ENCODE data around the gene PTPRZ1. TPM values are rescaled to one million over a fixed set of nuclear protein-coding genes. Genes with fewer than 3 reads are reported as not detected.

Gene PTPRZ1
- total RNA-seq, 2 donors from 2014 or later: not detected

DNA sequence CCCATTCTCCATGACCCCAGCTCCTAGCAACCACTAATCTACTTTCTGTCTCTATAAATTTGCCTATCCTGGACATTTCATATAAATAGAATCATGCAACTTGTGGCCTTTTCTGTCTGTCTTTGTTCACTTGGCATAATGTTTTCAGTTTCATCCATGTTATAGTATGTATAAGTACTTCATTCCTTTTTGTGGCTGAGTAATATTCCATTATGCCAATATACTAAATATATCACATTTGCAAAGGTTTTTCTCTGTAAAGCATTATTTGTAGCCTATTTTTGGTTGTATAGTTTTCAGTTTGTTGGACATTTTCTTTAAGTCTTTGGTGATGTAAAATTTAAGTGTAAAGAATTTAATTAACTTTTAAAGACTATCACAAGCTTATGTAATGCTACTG is 2.2 kb downstream of the PTPRZ1 start:
- Mint-ChIP-seq H3K4me1 (ENCODE audit: low read depth in 2 of 2) (peaks cover 4 to 5% of the 10 kb centered on the region in 2 donors), H3K9me3 (peaks cover under 1% of the 10 kb centered on the region), H3K27ac (no peak overlapping the region), H3K36me3 (no peaks in the 10 kb centered on the region), H3K4me3 (no peak overlapping the region), H3K27me3 (peaks cover 23 to 48% of the 10 kb centered on the region in 2 donors)
- ATAC-seq: no peak
- no peak for DNase-seq (ENCODE audit: low spot score)

GRCh38 chr7:121876656-121877500 is 3.9 kb downstream of the PTPRZ1 start:
- ATAC-seq (no peak), DNase-seq (ENCODE audit: low spot score) (no peak)
- Mint-ChIP-seq H3K27ac (no peak overlapping the region), H3K36me3 (no peaks in the 10 kb centered on the region), H3K4me3 (no peak overlapping the region), H3K27me3 (peaks cover 15 to 33% of the 10 kb centered on the region in 2 donors), H3K4me1 (ENCODE audit: low read depth in 2 of 2) (peaks cover 4 to 5% of the 10 kb centered on the region in 2 donors), H3K9me3 (peaks cover 3% of the 10 kb centered on the region)

GRCh38 chr7:121878918-121879464 is 6.0 kb downstream of the PTPRZ1 start:
- no peaks in the 10 kb centered on the region for H3K4me1 Mint-ChIP-seq (ENCODE audit: low read depth in 2 of 2)
- H3K9me3 Mint-ChIP-seq: peaks cover 10% of the 10 kb centered on the region
- no peak for ATAC-seq
- no peak overlapping the region for H3K4me3 Mint-ChIP-seq
- no peak for DNase-seq (ENCODE audit: low spot score)
- H3K36me3 Mint-ChIP-seq: no peaks in the 10 kb centered on the region
- no peak overlapping the region for H3K27ac Mint-ChIP-seq
- peaks cover 4 to 12% of the 10 kb centered on the region in 2 donors for H3K27me3 Mint-ChIP-seq

GRCh38 chr7:121879544-121879943 is 6.6 kb downstream of the PTPRZ1 start:
- Mint-ChIP-seq H3K4me3 (no peak overlapping the region), H3K9me3 (peaks cover 10% of the 10 kb centered on the region), H3K27ac (no peak overlapping the region), H3K36me3 (no peaks in the 10 kb centered on the region), H3K4me1 (ENCODE audit: low read depth in 2 of 2) (no peaks in the 10 kb centered on the region), H3K27me3 (peaks cover 3 to 7% of the 10 kb centered on the region in 2 donors)
- DNase-seq (ENCODE audit: low spot score) (no peak), ATAC-seq (no peak)

- Mint-ChIP-seq H3K9me3 (peaks cover 10% of the 10 kb centered on the region), H3K4me1 (ENCODE audit: low read depth in 2 of 2) (no peaks in the 10 kb centered on the region), H3K27ac (no peak overlapping the region), H3K36me3 (no peaks in the 10 kb centered on the region), H3K4me3 (no peak overlapping the region), H3K27me3 (no peaks in the 10 kb centered on the region)
- ATAC-seq (no peak), DNase-seq (ENCODE audit: low spot score) (no peak)
These were observed 9.8 kb downstream of the PTPRZ1 start for GRCh38 chr7:121882731-121883130.

DNA sequence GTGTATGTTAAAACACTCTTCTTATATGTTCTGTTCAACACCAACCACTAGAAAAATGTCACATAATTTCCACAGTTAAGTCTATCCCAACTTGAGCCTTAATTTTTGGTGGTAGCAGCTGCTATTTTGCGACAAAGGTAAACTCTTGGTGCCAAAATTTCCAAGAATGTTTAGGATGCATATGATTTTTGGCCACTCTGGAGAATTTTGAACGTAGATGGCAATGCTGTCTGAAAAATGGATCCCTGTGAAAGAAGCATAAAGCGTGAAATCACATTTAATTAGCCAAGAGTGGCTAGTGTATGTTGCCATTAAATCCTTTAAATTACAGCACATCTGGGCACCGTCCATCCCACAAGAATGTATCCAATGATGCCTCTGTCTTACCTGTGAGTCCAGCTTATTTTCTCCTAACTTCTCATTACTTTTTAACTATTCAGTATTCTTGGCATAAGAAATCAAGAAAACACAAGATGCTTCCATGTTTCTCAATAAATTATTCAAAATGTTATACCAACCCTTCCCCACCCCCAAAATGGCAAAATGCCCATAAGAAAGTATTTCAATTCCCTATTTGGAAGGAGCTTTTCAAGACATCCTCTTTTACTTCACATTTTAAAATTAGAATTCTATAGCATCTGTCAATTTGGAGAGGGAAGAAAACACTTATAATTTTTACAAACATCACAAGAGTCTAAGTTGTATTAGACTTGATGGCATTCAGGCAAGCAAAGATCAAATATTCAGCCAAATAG is 12.4 kb downstream of the PTPRZ1 start:
- Mint-ChIP-seq H3K36me3 (no peaks in the 10 kb centered on the region), H3K27me3 (no peaks in the 10 kb centered on the region), H3K27ac (no peak overlapping the region), H3K9me3 (peaks cover 8% of the 10 kb centered on the region), H3K4me1 (ENCODE audit: low read depth in 2 of 2) (no peaks in the 10 kb centered on the region), H3K4me3 (no peak overlapping the region)
- ATAC-seq: no peak
- DNase-seq (ENCODE audit: low spot score): no peak

GRCh38 chr7:121887634-121888033 is 14.7 kb downstream of the PTPRZ1 start:
- DNase-seq (ENCODE audit: low spot score) (no peak), ATAC-seq (no peak)
- Mint-ChIP-seq H3K4me1 (ENCODE audit: low read depth in 2 of 2) (no peaks in the 10 kb centered on the region), H3K27me3 (no peaks in the 10 kb centered on the region), H3K36me3 (no peaks in the 10 kb centered on the region), H3K4me3 (no peak overlapping the region), H3K9me3 (peaks cover 2% of the 10 kb centered on the region), H3K27ac (no peak overlapping the region)

DNA sequence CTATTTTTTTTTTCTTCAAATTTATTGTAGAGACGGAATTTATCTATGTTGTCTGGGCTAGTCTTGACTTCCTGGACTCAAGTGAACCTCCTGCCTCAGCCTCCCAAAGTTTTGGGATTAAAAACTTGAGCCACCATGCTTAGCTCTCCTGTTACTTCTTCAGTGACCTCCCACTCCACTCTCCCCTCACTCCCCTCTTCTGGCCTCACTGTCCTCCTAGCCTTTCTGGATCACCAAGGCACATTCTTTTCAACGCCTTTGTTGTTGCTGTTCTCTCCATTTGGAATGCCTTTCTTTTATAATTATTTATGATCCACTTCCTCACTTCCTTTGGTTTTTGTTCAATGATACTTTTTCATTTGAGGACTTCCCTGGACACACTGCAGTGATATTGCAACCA is 17.9 kb downstream of the PTPRZ1 start:
- no peaks in the 10 kb centered on the region for H3K27me3 Mint-ChIP-seq
- ATAC-seq (no peak), DNase-seq (ENCODE audit: low spot score) (no peak)
- no peak overlapping the region for H3K4me3 Mint-ChIP-seq
- H3K9me3 Mint-ChIP-seq: no peaks in the 10 kb centered on the region
- H3K27ac Mint-ChIP-seq: no peak overlapping the region
- H3K4me1 Mint-ChIP-seq (ENCODE audit: low read depth in 2 of 2): no peaks in the 10 kb centered on the region
- H3K36me3 Mint-ChIP-seq: no peaks in the 10 kb centered on the region

GRCh38 chr7:121891731-121892130 is 18.8 kb downstream of the PTPRZ1 start:
- H3K27ac Mint-ChIP-seq: no peak overlapping the region
- H3K27me3 Mint-ChIP-seq: no peaks in the 10 kb centered on the region
- ATAC-seq: no peak
- H3K9me3 Mint-ChIP-seq: no peaks in the 10 kb centered on the region
- no peaks in the 10 kb centered on the region for H3K4me1 Mint-ChIP-seq (ENCODE audit: low read depth in 2 of 2)
- no peak overlapping the region for H3K4me3 Mint-ChIP-seq
- no peaks in the 10 kb centered on the region for H3K36me3 Mint-ChIP-seq
- no peak for DNase-seq (ENCODE audit: low spot score)

DNA sequence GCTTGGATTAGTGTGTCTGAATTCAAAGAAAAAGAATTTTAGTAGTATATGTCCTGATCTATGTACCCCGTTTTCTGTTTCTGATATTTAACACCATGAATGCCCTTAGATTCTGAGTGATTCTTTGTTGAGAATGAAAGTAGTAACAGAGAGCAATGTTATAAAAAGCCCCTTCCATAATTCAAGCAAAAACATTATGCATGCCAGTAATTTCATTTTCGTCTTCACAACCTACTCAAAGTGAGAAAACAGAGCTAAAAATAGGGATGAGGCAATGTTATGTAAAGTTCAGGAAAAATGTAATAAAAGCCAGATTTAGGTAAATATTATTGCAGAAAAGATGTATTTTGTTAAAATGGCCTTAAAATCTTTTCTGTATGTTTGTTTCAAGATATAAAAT is 28.1 kb downstream of the PTPRZ1 start:
- Mint-ChIP-seq H3K27ac (no peak overlapping the region), H3K9me3 (peaks cover 10% of the 10 kb centered on the region), H3K36me3 (no peaks in the 10 kb centered on the region), H3K4me1 (ENCODE audit: low read depth in 2 of 2) (no peaks in the 10 kb centered on the region), H3K27me3 (no peaks in the 10 kb centered on the region), H3K4me3 (no peak overlapping the region)
- ATAC-seq (no peak), DNase-seq (ENCODE audit: low spot score) (no peak)

- Mint-ChIP-seq H3K36me3 (no peaks in the 10 kb centered on the region), H3K4me3 (no peak overlapping the region), H3K27me3 (no peaks in the 10 kb centered on the region), H3K9me3 (peaks cover 6% of the 10 kb centered on the region), H3K4me1 (ENCODE audit: low read depth in 2 of 2) (no peaks in the 10 kb centered on the region), H3K27ac (no peak overlapping the region)
- ATAC-seq (no peak), DNase-seq (ENCODE audit: low spot score) (no peak)
These were observed 31.2 kb downstream of the PTPRZ1 start for GRCh38 chr7:121904120-121904519.

GRCh38 chr7:121908042-121908441 is 35.1 kb downstream of the PTPRZ1 start:
- no peak overlapping the region for H3K27ac Mint-ChIP-seq
- no peaks in the 10 kb centered on the region for H3K27me3 Mint-ChIP-seq
- H3K9me3 Mint-ChIP-seq: peaks cover 7% of the 10 kb centered on the region
- ATAC-seq (no peak), DNase-seq (ENCODE audit: low spot score) (no peak)
- H3K4me1 Mint-ChIP-seq (ENCODE audit: low read depth in 2 of 2): no peaks in the 10 kb centered on the region
- H3K36me3 Mint-ChIP-seq: no peaks in the 10 kb centered on the region
- H3K4me3 Mint-ChIP-seq: no peak overlapping the region

DNA sequence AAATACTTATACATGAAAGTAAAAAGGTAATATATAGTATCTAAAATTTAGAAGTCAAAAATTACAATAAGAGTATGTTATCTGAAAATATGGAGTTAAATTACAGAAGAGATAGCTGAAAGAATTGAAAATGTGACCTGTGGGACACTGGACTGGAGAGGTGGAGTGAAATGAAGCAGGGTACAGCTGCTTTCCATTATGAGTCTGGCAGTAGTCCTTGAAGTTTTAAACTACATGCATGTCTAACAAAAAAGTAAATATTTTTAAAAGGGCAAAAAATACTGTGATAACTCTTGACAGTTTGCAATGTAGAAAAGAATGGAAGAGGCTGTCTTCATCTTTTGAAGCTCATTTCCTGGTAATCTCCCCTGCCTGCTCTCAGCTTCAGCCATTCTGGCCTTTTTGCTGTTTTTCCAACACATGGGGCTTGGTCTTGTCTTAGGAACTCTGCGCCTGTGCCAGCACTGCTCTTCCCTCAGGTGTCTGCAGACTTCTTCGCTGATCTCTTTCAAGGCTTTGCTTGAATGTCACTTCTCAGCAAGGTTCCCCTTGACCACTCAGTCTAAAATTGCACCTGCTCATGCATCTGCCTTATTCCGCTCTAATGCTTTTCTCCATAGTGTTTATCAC is 36.9 kb downstream of the PTPRZ1 start:
- Mint-ChIP-seq H3K27ac (no peak overlapping the region), H3K27me3 (no peaks in the 10 kb centered on the region), H3K36me3 (no peaks in the 10 kb centered on the region), H3K4me3 (no peak overlapping the region), H3K4me1 (ENCODE audit: low read depth in 2 of 2) (no peaks in the 10 kb centered on the region), H3K9me3 (peaks cover 7% of the 10 kb centered on the region)
- ATAC-seq (no peak), DNase-seq (ENCODE audit: low spot score) (no peak)
